Liver (tissue), 9 donors: ENCODE data around the gene SLITRK1. TPM values are rescaled to one million over a fixed set of nuclear protein-coding genes. Genes with fewer than 3 reads are reported as not detected.

Experiments
- DNase-seq: peaks from one replicate; pipeline ENCODE4 v3.0.0-alpha.2; 2017; ENCODE audit warnings: low spot score
- H3K27ac ChIP-seq, 2 donors: one replicate each; pipeline ENCODE4 v1.7.0; 2013; ENCODE audit warnings: inconsistent platforms in 2 of 2, low read length in 2 of 2, control low read depth in 1 of 2, low read depth in 1 of 2, mild to moderate bottlenecking in 1 of 2
- H3K27me3 ChIP-seq, 4 donors: one replicate each; pipeline versions ENCODE4 v1.6.1 to v1.7.0; 2013; ENCODE audit warnings: low read length in 3 of 4, inconsistent platforms in 1 of 4, mild to moderate bottlenecking in 1 of 4, moderate library complexity in 1 of 4; ENCODE audit not compliant: control insufficient read depth in 4 of 4, insufficient read depth in 4 of 4
- H3K36me3 ChIP-seq, 4 donors: one replicate each; pipeline versions ENCODE4 v1.6.1 to v1.7.0; 2013; ENCODE audit warnings: low read length in 3 of 4, mild to moderate bottlenecking in 3 of 4, low read depth in 1 of 4, moderate library complexity in 1 of 4; ENCODE audit not compliant: control insufficient read depth in 4 of 4, insufficient read depth in 3 of 4
- H3K4me1 ChIP-seq, 4 donors: one replicate each; pipeline versions ENCODE4 v1.6.1 to v1.7.0; 2013; ENCODE audit warnings: low read length in 3 of 4, mild to moderate bottlenecking in 3 of 4, moderate library complexity in 1 of 4; ENCODE audit not compliant: control insufficient read depth in 4 of 4, insufficient read depth in 4 of 4
- H3K4me3 ChIP-seq, 3 donors: one replicate each; pipeline versions ENCODE4 v1.6.1 to v1.7.0; 2013; ENCODE audit warnings: low read length in 3 of 3, control low read depth in 1 of 3, low read depth in 1 of 3, mild to moderate bottlenecking in 1 of 3
- H3K9ac ChIP-seq, 2 donors: one replicate each; pipeline ENCODE4 v1.7.0; 2013; ENCODE audit warnings: low read length in 2 of 2, mild to moderate bottlenecking in 2 of 2, moderate library complexity in 2 of 2, control low read depth in 1 of 2, low read depth in 1 of 2
- H3K9me3 ChIP-seq, 4 donors: one replicate each; pipeline versions ENCODE4 v1.6.1 to v1.7.0; 2013; ENCODE audit warnings: low read length in 3 of 4; ENCODE audit not compliant: control insufficient read depth in 4 of 4
- EGR1 ChIP-seq, 2 donors: IDR thresholded peaks; 2 replicates each; pipeline ENCODE4 v1.6.1; 2016 to 2018; ENCODE audit warnings: antibody characterized with exemption in 2 of 2, low read depth in 2 of 2
- FOXA1 ChIP-seq: IDR thresholded peaks from 2 replicates; pipeline ENCODE4 v1.6.1; 2016; ENCODE audit warnings: antibody characterized with exemption
- FOXA2 ChIP-seq: IDR thresholded peaks from 2 replicates; pipeline ENCODE4 v1.6.1; 2016; ENCODE audit warnings: antibody characterized with exemption
- GABPA ChIP-seq, 2 donors: IDR thresholded peaks in 1 of 2; conservative IDR thresholded peaks in 1 of 2; 2 replicates each; pipeline ENCODE4 v1.6.1; 2016; ENCODE audit warnings: antibody characterized with exemption in 2 of 2, mild to moderate bottlenecking in 1 of 2, moderate library complexity in 1 of 2
- HNF4G ChIP-seq: IDR thresholded peaks from 2 replicates; pipeline ENCODE4 v1.6.1; 2016; ENCODE audit warnings: antibody characterized with exemption
- JUND ChIP-seq, 2 donors: IDR thresholded peaks; 2 replicates each; pipeline ENCODE4 v1.6.1; 2016; ENCODE audit warnings: antibody characterized with exemption in 2 of 2
- NR2F2 ChIP-seq: IDR thresholded peaks from 2 replicates; pipeline ENCODE4 v1.6.1; 2016; ENCODE audit warnings: antibody characterized with exemption
- RAD21 ChIP-seq, 2 donors: IDR thresholded peaks; 2 replicates each; pipeline ENCODE4 v1.6.1; 2016; ENCODE audit warnings: antibody characterized with exemption in 2 of 2, mild to moderate bottlenecking in 2 of 2
- RXRA ChIP-seq, 2 donors: IDR thresholded peaks; 2 replicates each; pipeline ENCODE4 v1.6.1; 2017 to 2018; ENCODE audit warnings: antibody characterized with exemption in 2 of 2, mild to moderate bottlenecking in 1 of 2
- YY1 ChIP-seq: IDR thresholded peaks from 2 replicates; pipeline ENCODE4 v1.6.1; 2016; ENCODE audit warnings: antibody characterized with exemption, mild to moderate bottlenecking
- WGBS: extraction: QIAGEN DNeasy Blood & Tissue Kit; methylation state at CpG from one replicate; pipeline ENCODE4 v1.1.7; 2013; 5-methylcytosine and 5-hydroxymethylcytosine counted together
- polyA plus RNA-seq, 2 donors: library from polyadenylated mRNA; stranded (reverse) in 1 of 2; unstranded in 1 of 2; fragments of 200-250 nt in 1 of 2; fragments of >200 nt in 1 of 2; fragmentation: Nextera tagmentation in 1 of 2; extraction: Ambion mirVana in 1 of 2; gene quantifications; one replicate each; pipeline versions ENCODE4 v1.2.1 to v1.2.3, GENCODE V29; 2013 to 2015
- total RNA-seq, 2 donors: library from RNA; depleted of rRNA; stranded (reverse); fragments of >200 nt; gene quantifications; one replicate each; pipeline ENCODE4 v1.2.3, GENCODE V29; 2014
- TF ChIP-seq, protein P1 (sequence below): IDR thresholded peaks from 2 replicates; pipeline ENCODE4 v1.6.1; 2016; ENCODE audit warnings: antibody characterized with exemption
- TF ChIP-seq, protein P2 (sequence below): IDR thresholded peaks from 2 replicates; pipeline ENCODE4 v1.6.1; 2016; ENCODE audit warnings: antibody characterized with exemption
- TF ChIP-seq, protein P3 (sequence below): IDR thresholded peaks from 2 replicates; pipeline ENCODE4 v1.6.1; 2016; ENCODE audit warnings: antibody characterized with exemption, mild to moderate bottlenecking
- TF ChIP-seq, protein P4 (sequence below): fragments of 150-350 bp; IDR thresholded peaks from 2 replicates; pipeline ENCODE4 v1.5.1; 2017; ENCODE audit warnings: improper control_type of control experiment, low read depth, low read length; ENCODE audit not compliant: missing input control
- donor health status: healthy.
- donor health status: healthy.
- donor health status: healthy.
- donor health status: healthy.
- donor health status: healthy.

Gene SLITRK1
- total and polyA plus RNA-seq, 4 donors: not detected

DNA sequence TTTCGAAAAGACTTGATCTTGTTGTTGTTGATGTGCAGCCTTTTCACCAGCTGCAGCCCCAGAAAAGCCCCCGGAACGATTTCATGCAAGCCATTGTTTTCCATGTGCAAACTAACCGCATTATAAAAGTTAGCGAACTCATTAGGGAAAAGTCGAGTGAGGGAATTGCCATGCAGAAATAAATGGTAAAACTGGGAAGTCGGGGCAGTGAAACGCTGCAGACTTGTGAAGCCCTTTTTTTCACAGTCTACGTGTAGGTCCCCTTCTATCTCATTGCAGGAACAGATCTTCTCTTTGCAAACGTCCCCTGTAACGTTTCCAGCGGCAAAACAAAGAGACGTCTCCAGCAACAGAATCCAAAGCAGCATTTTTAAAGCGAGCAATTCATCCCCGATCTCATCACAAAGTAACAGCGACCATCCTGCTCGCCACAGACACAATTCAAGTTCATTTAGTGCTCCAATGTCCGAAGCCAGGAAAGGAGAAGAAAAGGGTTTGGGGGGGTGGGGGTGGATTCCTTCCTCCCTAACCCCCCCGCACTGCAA, 1.1 kb downstream of the SLITRK1 start:
- TF ChIP-seq, protein P1, sequence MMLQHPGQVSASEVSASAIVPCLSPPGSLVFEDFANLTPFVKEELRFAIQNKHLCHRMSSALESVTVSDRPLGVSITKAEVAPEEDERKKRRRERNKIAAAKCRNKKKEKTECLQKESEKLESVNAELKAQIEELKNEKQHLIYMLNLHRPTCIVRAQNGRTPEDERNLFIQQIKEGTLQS: no peak
- TF ChIP-seq NR2F2: no peak
- no peak for TF ChIP-seq GABPA (IDR thresholded peaks at IDR 0.05 in 1 of 2, conservative IDR thresholded peaks at IDR 0.05 in 1 of 2)
- no peak for TF ChIP-seq FOXA1
- no peak for TF ChIP-seq EGR1 (IDR thresholded peaks at IDR 0.05; ENCODE audit: low read depth in 2 of 2)
- TF ChIP-seq JUND (IDR thresholded peaks at IDR 0.05): no peak
- TF ChIP-seq, protein P2, sequence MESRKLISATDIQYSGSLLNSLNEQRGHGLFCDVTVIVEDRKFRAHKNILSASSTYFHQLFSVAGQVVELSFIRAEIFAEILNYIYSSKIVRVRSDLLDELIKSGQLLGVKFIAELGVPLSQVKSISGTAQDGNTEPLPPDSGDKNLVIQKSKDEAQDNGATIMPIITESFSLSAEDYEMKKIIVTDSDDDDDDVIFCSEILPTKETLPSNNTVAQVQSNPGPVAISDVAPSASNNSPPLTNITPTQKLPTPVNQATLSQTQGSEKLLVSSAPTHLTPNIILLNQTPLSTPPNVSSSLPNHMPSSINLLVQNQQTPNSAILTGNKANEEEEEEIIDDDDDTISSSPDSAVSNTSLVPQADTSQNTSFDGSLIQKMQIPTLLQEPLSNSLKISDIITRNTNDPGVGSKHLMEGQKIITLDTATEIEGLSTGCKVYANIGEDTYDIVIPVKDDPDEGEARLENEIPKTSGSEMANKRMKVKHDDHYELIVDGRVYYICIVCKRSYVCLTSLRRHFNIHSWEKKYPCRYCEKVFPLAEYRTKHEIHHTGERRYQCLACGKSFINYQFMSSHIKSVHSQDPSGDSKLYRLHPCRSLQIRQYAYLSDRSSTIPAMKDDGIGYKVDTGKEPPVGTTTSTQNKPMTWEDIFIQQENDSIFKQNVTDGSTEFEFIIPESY: no peak
- TF ChIP-seq RAD21 (IDR thresholded peaks at IDR 0.05): no peak
- TF ChIP-seq, protein P3, sequence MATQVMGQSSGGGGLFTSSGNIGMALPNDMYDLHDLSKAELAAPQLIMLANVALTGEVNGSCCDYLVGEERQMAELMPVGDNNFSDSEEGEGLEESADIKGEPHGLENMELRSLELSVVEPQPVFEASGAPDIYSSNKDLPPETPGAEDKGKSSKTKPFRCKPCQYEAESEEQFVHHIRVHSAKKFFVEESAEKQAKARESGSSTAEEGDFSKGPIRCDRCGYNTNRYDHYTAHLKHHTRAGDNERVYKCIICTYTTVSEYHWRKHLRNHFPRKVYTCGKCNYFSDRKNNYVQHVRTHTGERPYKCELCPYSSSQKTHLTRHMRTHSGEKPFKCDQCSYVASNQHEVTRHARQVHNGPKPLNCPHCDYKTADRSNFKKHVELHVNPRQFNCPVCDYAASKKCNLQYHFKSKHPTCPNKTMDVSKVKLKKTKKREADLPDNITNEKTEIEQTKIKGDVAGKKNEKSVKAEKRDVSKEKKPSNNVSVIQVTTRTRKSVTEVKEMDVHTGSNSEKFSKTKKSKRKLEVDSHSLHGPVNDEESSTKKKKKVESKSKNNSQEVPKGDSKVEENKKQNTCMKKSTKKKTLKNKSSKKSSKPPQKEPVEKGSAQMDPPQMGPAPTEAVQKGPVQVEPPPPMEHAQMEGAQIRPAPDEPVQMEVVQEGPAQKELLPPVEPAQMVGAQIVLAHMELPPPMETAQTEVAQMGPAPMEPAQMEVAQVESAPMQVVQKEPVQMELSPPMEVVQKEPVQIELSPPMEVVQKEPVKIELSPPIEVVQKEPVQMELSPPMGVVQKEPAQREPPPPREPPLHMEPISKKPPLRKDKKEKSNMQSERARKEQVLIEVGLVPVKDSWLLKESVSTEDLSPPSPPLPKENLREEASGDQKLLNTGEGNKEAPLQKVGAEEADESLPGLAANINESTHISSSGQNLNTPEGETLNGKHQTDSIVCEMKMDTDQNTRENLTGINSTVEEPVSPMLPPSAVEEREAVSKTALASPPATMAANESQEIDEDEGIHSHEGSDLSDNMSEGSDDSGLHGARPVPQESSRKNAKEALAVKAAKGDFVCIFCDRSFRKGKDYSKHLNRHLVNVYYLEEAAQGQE: no peak
- no peak for TF ChIP-seq RXRA (IDR thresholded peaks at IDR 0.05)
- no peak for TF ChIP-seq YY1
- DNase-seq: no peak
- Histone ChIP-seq H3K27ac (no peak overlapping the region), H3K36me3 (no peaks in the 10 kb centered on the region), H3K4me3 (no peak overlapping the region), H3K9ac (no peak overlapping the region), H3K9me3 (peaks cover 0 to 7% (median 0%) of the 10 kb centered on the region in 4 donors), H3K4me1 (peaks cover 0 to 10% (median under 1%) of the 10 kb centered on the region in 4 donors), H3K27me3 (peaks cover 0 to 17% (median 12%) of the 10 kb centered on the region in 4 donors)
- WGBS: 5% methylated on average over 19 of the region's 19 CpGs

DNA sequence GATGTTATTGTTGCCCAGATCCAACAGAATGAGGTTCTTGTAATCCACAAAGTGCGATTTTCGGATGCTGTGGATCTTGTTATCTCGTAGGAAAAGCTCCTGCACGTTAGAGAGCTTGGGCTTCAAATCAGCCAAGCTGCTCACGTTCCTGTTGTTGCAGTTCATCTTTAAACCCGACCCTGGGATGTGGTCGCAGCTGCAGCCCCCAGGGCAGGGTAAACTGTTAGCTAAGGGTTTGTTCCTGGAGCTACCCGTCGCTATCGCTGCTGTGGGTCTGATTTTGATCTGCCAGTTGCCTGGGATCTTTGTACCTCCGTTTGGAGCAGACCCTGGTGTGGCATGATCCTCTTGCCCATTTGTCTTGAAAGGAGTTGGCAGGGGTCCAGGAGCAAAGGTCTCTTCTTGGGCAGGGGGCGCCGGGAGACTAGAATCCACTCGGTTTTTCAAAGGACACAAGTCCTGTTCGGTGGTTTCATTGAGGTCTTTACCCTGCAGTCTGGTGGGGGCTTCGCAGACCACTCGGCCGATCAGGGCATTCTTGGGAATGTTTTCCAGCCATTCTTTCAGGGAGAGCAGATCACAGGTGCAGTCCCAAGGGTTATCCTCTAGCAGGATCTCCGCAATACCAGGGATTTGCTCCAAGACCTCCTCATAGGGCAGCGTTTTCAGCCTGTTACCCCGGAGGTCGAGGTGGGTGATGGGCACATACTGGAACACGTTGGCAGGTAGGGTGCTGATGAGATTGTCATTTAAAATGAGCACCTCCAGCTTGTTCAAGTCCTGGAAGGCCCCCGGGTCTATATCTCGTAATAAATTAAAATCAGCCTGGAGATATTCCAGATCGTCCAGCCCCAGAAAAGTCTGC, 1.8 kb downstream of the SLITRK1 start:
- H3K4me3 ChIP-seq: no peak overlapping the region
- H3K27ac ChIP-seq: no peak overlapping the region
- peaks cover 0 to 7% (median 0%) of the 10 kb centered on the region in 4 donors for H3K9me3 ChIP-seq
- H3K9ac ChIP-seq: no peak overlapping the region
- DNase-seq: no peak
- H3K27me3 ChIP-seq: peaks cover 0 to 17% (median 12%) of the 10 kb centered on the region in 4 donors
- peaks cover 0 to 10% (median under 1%) of the 10 kb centered on the region in 4 donors for H3K4me1 ChIP-seq
- 6% methylated on average over 26 of the region's 26 CpGs for WGBS
- no peaks in the 10 kb centered on the region for H3K36me3 ChIP-seq
- no peak for TF ChIP-seq NR2F2
- no peak for TF ChIP-seq FOXA2
- TF ChIP-seq, protein P2: no peak
- TF ChIP-seq HNF4G: no peak
- TF ChIP-seq, protein P3: no peak
- TF ChIP-seq EGR1 (IDR thresholded peaks at IDR 0.05; ENCODE audit: low read depth in 2 of 2): no peak
- TF ChIP-seq, protein P1: no peak
- TF ChIP-seq RXRA (IDR thresholded peaks at IDR 0.05): no peak
- TF ChIP-seq, protein P4, sequence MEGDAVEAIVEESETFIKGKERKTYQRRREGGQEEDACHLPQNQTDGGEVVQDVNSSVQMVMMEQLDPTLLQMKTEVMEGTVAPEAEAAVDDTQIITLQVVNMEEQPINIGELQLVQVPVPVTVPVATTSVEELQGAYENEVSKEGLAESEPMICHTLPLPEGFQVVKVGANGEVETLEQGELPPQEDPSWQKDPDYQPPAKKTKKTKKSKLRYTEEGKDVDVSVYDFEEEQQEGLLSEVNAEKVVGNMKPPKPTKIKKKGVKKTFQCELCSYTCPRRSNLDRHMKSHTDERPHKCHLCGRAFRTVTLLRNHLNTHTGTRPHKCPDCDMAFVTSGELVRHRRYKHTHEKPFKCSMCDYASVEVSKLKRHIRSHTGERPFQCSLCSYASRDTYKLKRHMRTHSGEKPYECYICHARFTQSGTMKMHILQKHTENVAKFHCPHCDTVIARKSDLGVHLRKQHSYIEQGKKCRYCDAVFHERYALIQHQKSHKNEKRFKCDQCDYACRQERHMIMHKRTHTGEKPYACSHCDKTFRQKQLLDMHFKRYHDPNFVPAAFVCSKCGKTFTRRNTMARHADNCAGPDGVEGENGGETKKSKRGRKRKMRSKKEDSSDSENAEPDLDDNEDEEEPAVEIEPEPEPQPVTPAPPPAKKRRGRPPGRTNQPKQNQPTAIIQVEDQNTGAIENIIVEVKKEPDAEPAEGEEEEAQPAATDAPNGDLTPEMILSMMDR: no peak
- no peak for TF ChIP-seq JUND (IDR thresholded peaks at IDR 0.05)
- no peak for TF ChIP-seq YY1
- no peak for TF ChIP-seq FOXA1
